Testis (tissue), 2 donors: ENCODE data around the gene HSPA1B.

ENCODE experiments used
- CTCF ChIP-seq, 3 experiments: fragments of 450-650 bp in 2 of 3; fragments of 200-600 bp in 1 of 3; sonication (generic) in 1 of 3; IDR thresholded peaks; one replicate each; pipeline ENCODE4 v1.5.1; 2016 to 2019; ENCODE audit warnings: antibody characterized with exemption in 3 of 3, mild to moderate bottlenecking in 2 of 3, moderate library complexity in 1 of 3
- POLR2A ChIP-seq: fragments of 450-650 bp; IDR thresholded peaks from one replicate; pipeline ENCODE4 v1.6.1; 2017; ENCODE audit warnings: antibody characterized with exemption, mild to moderate bottlenecking, moderate library complexity

GRCh38 chr6:31784098-31784925 lies 43.2 kb upstream of the HSPA1B start:
- TF ChIP-seq CTCF (IDR thresholded peaks at IDR 0.05) (no peak), POLR2A (no peak)
